ENCODE measurements around the gene ZNF407.

GRCh38 chr18:75110311-75110710 is 512.6 kb downstream of the ZNF407 start:
- TF ChIP-seq CTCF (IDR thresholded peaks at IDR 0.05) (no peak), POLR2A (IDR thresholded peaks at IDR 0.05) (no peak), EP300 (IDR thresholded peaks at IDR 0.05) (no peak)

Measured in stomach (tissue), 4 donors.